ENCODE data around the gene NAB1. TPM values are rescaled to one million over a fixed set of nuclear protein-coding genes. Genes with fewer than 3 reads are reported as not detected.

NAB1 gene
- total RNA-seq, 1 experiment from 2014 or later: 32.6 TPM

GRCh38 chr2:190641469-190641868 lies 7.4 kb upstream of the NAB1 start:
- Histone ChIP-seq H3K4me3 (ENCODE audit: low read depth, low read length, poor library complexity, severe bottlenecking) (no peak overlapping the region), H3K9me3 (ENCODE audit: low read depth, low read length, poor library complexity, severe bottlenecking) (no peaks in the 10 kb centered on the region), H3K4me1 (ENCODE audit: insufficient read depth, low read length, poor library complexity, severe bottlenecking) (peaks cover 34% of the 10 kb centered on the region), H3K27me3 (replicated peaks; ENCODE audit: insufficient read depth, low read depth, low read length, poor library complexity) (no peaks in the 10 kb centered on the region), H3K27ac (ENCODE audit: low read depth, low read length, poor library complexity, severe bottlenecking) (no peak overlapping the region), H3K36me3 (ENCODE audit: insufficient read depth, low read length, poor library complexity, severe bottlenecking) (no peaks in the 10 kb centered on the region)
- intact Hi-C loops (cut with micrococcal nuclease; ENCODE audit: unreplicated experiment): loop anchor here (10.0 kb wide), 1 partner anchor 373 kb away; the partner anchor contains the start of gene STAT1
- ChIA-PET CTCF (no interaction called here), POLR2A (ENCODE audit: low non-redundant PET) (no interaction called here)
- DNase-seq (ENCODE audit: low spot score): no peak
- TF ChIP-seq CTCF (conservative IDR thresholded peaks at IDR 0.05; ENCODE audit: low read depth, low read length) (no peak), EZH2 (IDR thresholded peaks at IDR 0.05; ENCODE audit: borderline replicate concordance, low read depth, low read length, poor library complexity, severe bottlenecking) (no peak)
- no TSS peak for BruUV-seq (replicated peaks)

- POLR2A ChIA-PET (ENCODE audit: low non-redundant PET): no interaction called here
- peak overlapping the region; percentile 65 for H3K4me3 ChIP-seq (ENCODE audit: low read depth, low read length, poor library complexity, severe bottlenecking)
- no peak for TF ChIP-seq CTCF (conservative IDR thresholded peaks at IDR 0.05; ENCODE audit: low read depth, low read length)
- no peak for TF ChIP-seq EZH2 (IDR thresholded peaks at IDR 0.05; ENCODE audit: borderline replicate concordance, low read depth, low read length, poor library complexity, severe bottlenecking)
- intact Hi-C loops (cut with micrococcal nuclease; ENCODE audit: unreplicated experiment): loop anchor here (5.0 to 10.0 kb wide), 2 partner anchors 115 to 368 kb away; partner anchors contain the start of genes NEMP2 and STAT1
- CTCF ChIA-PET: no interaction called here
- no TSS peak for BruUV-seq (replicated peaks)
- peaks cover 37% of the 10 kb centered on the region for H3K4me1 ChIP-seq (ENCODE audit: insufficient read depth, low read length, poor library complexity, severe bottlenecking)
- H3K27me3 ChIP-seq (replicated peaks; ENCODE audit: insufficient read depth, low read depth, low read length, poor library complexity): no peaks in the 10 kb centered on the region
- H3K27ac ChIP-seq (ENCODE audit: low read depth, low read length, poor library complexity, severe bottlenecking): peak overlapping the region; percentile 35
- H3K36me3 ChIP-seq (ENCODE audit: insufficient read depth, low read length, poor library complexity, severe bottlenecking): no peaks in the 10 kb centered on the region
- no peaks in the 10 kb centered on the region for H3K9me3 ChIP-seq (ENCODE audit: low read depth, low read length, poor library complexity, severe bottlenecking)
- DNase-seq (ENCODE audit: low spot score): peak; percentile 41
Observed at GRCh38 chr2:190646780-190647522, 1.9 kb upstream of the NAB1 start.

- peaks cover 42% of the 10 kb centered on the region for H3K4me1 ChIP-seq (ENCODE audit: insufficient read depth, low read length, poor library complexity, severe bottlenecking)
- no TSS peak for BruUV-seq (replicated peaks)
- no peaks in the 10 kb centered on the region for H3K27me3 ChIP-seq (replicated peaks; ENCODE audit: insufficient read depth, low read depth, low read length, poor library complexity)
- intact Hi-C loops (cut with micrococcal nuclease; ENCODE audit: unreplicated experiment): loop anchor here (5.0 to 10.0 kb wide), 2 partner anchors 116 to 366 kb away; partner anchors contain the start of genes NEMP2 and STAT1
- no peak for TF ChIP-seq EZH2 (IDR thresholded peaks at IDR 0.05; ENCODE audit: borderline replicate concordance, low read depth, low read length, poor library complexity, severe bottlenecking)
- no peak for TF ChIP-seq CTCF (conservative IDR thresholded peaks at IDR 0.05; ENCODE audit: low read depth, low read length)
- H3K36me3 ChIP-seq (ENCODE audit: insufficient read depth, low read length, poor library complexity, severe bottlenecking): no peaks in the 10 kb centered on the region
- H3K9me3 ChIP-seq (ENCODE audit: low read depth, low read length, poor library complexity, severe bottlenecking): no peaks in the 10 kb centered on the region
- POLR2A ChIA-PET (ENCODE audit: low non-redundant PET): no interaction called here
- DNase-seq (ENCODE audit: low spot score): peak; percentile 94
- CTCF ChIA-PET: no interaction called here
- peak overlapping the region; percentile 65 for H3K4me3 ChIP-seq (ENCODE audit: low read depth, low read length, poor library complexity, severe bottlenecking)
- peak overlapping the region; percentile 77 for H3K27ac ChIP-seq (ENCODE audit: low read depth, low read length, poor library complexity, severe bottlenecking)
Observed at GRCh38 chr2:190648289-190649034, 421 bp upstream of the NAB1 start.
